ENCODE results near the gene PXDN.
"Not testable (repeated sequence)": the region's sequence is repeated elsewhere in the genome, so short reads cannot be mapped to it uniquely, and the experiment has no call there.

PXDN gene

DNA sequence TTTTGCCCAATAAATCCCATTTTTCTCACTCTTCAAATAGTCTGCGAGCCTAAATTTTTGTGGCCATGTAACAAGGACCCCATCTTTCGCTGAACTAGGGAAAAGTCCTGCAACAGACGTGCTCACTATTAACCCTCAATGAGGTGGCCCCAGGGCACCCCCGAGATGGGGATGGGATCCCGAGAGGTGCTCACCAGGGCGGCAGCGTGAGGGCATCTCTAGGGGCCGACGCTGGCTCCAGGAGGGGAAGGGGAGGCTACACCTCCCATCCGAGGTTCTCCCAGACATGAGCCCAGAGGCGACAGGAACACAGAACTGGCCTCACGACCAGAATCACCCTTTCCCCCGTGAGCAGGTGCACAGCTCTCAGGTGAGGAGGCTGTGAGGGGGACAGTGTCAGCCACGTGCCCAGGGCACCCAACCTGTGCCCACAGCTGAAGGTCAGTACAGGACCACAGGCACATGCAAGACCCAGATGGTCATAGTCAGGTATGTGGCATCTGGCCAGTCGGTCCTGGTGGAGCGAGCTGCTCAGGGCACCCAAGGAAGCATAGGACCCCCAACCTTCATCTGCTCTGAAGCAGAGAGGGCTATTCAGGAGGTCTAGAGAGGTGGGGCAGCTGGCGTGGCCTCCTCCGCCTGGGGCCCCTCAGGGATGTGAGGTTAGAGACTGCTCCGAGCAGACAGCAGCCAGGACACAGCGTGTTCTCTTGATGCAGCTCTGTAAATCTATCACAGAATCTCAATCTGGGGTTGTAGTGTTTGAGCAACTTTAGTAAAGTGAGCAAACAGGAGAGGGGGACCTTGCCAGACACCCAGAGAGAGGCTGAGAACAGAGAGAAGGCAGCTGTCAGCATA lies 62.8 kb downstream of the PXDN start:
- no peak for DNase-seq (ENCODE audit: low read depth)

DNA sequence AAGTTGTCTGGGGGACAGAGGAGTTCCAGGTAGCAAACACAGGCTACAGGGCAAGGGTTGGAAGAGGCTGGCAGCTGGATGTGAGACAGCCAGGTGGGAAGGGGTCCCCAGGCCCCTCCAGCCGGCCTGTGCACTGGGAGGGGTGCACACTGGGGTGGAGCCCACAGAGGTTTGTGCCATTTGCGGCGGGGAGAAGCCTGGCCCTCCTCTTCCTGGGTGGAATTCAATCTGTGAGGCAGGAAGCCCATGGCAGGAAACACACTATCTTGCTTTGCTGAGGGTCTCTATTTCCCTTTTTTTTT lies 63.3 kb downstream of the PXDN start:
- no peak for DNase-seq (ENCODE audit: low read depth)

DNA sequence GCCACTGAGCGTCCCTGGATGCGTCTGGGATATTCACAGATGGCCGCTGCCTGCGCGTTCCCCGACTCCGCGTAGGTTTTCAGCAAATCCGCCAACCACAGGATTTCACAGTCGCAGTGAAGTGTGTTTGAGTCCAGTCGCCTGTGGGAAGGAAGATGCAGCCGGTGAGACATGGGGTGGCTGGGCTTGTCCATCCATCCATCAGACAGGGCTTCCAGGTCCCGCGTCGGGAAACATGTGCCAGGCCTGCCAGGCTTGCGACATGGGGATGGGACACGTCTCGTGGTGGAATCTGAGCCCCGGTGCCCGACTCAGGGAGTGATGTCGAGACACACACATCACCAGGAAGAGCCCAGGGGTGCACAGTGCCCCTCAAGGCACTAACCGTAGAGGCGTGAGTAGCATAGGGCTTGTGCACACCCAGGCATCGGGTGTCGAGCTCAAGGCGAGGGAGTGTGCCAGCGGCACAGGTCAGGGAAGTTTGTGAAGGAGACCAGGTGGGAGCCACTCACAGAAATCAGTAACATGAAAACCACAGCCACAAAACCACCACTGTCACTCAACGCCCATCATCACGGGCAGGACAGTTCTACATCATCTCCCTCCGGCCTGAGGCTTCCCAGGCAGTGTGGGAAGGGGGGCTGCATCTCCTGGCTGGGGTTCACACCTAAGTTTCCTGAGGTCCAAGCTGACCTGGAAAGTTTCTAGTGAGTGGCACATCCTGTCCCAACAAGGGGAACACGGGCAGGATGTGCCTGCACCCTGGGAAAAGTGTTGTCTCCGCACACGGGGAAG lies 63.9 kb downstream of the PXDN start:
- DNase-seq (ENCODE audit: low read depth): no peak

DNA sequence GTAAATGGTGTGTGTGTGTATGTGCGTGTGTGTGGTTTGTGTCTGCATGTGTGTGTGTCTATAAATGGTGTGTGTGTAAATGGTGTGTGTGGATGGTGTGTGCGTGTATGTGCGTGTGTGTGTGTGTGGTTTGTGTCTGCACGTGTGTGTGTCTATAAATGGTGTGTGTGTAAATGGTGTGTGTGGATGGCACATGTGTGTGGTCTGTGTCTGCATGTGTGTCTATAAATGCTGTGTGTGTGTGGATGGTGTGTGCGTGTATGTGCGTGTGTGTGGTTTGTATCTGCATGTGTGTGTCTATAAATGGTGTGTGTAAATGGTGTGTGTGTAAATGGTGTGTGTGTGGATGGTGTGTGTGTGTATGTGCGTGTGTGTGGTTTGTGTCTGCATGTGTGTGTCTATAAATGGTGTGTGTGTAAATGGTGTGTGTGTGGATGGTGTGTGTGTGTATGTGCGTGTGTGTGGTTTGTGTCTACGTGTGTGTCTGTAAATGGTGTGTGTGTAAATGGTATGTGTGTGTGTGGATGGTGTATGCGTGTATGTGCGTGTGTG lies 64.8 kb downstream of the PXDN start:
- DNase-seq (ENCODE audit: low read depth): not testable (repeated sequence)

DNA sequence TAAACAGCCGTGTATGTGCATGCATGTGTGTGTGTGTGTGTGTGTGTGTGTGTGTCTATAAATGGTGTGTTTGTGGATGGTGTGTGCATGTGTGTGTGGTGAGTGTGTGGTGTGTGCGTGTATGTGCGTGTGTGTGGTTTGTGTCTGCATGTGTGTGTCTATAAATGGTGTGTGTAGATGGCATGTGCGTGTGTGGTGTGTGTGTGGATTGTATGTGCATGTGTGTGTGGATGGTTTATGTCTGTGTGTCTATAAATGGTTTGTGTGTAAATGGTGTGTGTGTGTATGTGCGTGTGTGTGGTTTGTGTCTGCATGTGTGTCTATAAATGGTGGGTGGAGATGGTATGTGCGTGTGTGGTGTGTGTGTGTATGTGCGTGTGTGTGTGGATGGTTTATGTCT lies 65.2 kb downstream of the PXDN start:
- DNase-seq (ENCODE audit: low read depth): not testable (repeated sequence)

DNA sequence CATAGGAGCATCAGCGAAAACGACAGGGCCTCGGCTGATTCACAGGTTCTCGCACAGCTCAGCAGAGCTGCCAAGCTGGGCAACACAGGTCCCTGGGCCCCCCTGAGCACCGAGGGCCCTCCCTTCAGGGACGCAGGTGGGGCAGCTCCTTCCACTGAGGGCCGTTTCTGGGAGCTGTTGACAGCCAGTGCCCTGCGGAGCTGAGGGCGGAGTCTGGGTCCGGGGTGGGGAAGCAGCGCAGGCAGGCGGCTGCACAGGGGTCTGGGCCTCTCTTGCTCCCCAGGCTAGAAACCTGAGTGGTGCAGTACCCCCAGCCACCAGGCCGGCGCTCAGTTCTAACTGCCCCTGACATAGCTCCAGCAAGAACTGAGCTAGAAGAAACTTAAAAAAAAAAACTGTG lies 65.7 kb downstream of the PXDN start:
- no peak for DNase-seq (ENCODE audit: low read depth)

DNA sequence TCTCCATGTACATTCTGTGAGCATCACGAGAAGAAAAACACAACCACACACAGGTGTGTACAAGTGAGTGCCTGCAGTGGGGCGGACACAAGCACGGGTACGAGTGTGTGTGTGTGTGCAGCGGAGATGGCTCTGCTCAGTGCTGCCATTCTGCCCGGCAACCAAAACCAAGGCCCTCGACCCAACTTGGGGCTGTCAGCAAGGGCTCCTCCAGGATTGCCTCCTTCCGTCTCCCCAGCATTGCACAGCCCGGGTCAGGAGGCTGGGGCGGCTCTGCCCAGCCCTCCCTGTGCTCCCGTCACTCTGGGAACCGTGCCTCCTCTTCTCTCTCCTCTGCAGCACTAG lies 66.5 kb downstream of the PXDN start:
- DNase-seq (ENCODE audit: low read depth): no peak

DNA sequence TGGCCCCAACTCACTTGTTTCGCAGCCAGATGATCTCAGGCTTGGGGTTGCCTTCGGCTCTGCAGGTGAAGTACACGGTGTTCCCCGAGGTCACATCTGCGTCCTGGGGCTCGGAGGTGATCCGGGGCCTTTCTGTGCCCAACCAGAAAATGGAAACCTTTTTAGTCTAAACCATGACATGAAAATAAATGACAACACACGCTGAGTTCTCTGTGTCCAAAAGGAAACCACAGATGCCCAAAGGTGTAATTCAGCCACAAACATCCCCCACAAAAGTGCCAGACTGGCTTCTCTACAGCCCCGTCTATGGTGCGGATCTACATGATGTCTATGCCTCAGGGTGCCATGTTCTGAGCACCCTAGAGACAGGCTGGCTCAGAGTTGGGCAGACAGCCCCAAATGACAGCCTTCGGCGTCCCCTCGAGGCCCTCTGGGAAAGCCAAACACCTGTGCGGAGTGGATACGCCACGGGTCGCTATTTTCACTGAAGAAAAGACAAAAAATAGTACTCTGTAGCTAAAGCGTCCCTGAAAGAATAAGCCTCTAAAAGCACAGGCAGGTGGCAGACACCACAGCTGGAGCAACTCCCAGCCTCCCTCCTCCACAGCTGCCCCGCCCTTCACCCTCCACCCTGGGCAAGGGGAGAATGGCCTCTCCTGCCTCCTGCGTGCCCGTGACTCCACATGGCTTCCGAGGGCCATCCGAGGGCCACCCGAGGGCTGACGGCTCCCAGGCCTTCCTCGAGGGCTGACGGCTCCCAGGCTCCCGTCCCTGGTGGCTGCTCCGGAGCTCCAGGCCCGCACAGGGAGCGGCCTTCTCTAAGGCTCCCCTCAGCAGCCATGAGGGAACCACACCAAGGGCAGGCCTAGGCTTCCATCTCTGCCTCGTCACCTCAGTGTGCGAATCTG lies 67.1 kb downstream of the PXDN start:
- no peak for DNase-seq (ENCODE audit: low read depth)

DNA sequence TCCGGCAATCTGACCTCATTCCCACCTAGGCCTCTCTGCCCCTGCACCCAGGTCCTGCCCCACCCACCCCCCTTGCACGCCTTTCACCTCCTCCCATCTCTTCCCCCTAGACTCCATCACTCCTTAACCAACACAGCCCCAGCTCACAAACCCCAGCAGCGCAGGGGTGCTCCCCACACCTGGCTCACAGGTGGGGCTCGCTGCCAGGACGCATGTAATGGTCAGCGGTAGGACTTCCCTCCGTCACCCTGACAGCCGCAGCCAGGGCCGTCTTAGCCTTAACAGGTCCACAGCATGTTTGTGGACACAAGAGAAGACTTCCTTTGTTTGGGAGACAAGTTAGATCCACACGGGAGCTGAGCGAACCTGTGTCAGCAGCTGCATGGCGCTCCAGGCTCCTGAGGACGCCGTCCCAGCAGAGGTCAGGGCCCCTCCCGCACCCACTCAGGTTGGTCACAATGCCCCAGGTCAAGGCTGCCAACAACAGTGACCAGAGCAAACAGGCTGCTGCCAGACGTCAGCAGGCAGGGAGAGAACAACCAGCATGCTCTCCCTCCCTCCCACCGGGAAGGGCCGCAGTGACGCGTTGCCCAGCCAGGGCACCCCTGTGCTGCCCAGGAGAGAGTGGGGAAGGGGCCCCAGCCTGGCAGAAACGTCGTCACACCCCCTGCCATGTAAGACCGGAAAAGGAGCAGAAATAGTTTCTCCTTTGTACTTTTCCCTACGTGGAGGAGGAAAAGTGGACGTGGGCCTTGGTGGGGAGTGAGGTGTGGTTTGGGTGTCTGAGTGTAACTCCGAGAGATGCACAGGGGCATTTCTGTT lies 68.0 kb downstream of the PXDN start:
- DNase-seq (ENCODE audit: low read depth): no peak

DNA sequence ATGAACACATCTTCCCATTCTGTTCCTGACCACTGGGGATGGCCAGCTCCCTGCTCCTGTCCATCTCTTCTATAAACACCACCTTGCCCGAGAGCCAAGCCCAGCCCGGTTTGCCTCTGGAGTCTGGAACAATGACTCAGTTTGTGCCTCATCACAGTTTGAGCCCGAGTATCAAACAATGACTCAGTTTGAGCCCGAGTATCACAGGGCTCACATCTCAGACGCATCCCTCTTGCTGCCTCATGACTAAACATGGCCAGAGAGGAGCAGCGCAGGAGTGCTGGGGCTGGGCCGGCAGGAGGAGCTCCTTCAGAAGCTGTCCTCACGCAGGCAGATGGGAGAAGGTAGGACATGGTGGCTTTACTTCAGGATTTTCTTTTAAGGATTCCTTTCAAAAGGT lies 68.7 kb downstream of the PXDN start:
- DNase-seq (ENCODE audit: low read depth): peak; percentile 89

DNA sequence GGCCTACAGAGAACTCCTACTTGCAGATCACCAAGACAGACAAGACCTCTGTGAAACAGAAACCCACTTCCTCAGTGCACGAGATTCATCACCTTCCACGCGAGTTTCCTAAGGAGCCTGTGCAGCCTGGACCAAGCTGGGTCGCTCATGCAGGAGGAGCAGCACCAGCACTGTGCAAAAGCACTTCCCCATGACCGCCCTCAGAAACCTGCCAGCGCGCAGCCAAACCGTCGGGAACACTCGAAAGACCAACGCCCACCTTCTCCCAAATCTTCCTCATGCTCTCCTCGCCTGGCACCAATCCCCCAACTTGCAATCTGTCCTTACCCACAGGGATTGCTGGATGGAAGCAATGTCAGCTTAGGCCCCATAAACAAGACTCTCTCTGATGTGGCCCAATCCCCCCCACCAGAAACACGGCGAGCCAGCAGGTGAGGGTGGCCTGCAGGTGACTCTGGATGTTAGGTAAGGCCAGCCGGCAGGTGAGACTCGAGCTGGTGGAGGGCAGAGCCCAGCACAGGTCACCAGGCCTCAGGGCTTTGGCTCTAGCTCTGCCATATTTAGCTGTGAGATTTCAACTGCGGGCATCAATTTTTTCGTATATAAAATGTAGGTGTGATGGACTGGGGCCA lies 69.4 kb downstream of the PXDN start:
- no peak for DNase-seq (ENCODE audit: low read depth)

DNA sequence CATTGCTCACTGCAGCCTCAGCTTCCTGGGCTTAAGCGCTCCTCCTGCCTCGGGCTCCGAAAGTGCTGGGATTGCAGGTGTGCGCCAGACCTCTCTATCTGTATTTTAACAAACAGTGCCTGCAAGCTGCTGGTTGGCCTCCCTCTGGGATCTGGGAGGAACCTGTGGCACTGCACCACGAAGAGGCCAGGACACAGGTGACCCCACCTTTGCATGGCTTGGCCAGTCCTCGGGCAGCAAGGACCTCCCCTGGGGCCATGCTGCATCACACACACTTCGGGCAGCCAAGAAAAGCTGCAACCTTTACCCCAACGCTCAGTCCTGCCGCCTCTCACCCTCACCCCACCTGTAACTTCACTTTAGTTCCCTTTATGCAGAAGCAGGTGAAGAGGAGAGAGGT lies 70.0 kb downstream of the PXDN start:
- no peak for DNase-seq (ENCODE audit: low read depth)

DNA sequence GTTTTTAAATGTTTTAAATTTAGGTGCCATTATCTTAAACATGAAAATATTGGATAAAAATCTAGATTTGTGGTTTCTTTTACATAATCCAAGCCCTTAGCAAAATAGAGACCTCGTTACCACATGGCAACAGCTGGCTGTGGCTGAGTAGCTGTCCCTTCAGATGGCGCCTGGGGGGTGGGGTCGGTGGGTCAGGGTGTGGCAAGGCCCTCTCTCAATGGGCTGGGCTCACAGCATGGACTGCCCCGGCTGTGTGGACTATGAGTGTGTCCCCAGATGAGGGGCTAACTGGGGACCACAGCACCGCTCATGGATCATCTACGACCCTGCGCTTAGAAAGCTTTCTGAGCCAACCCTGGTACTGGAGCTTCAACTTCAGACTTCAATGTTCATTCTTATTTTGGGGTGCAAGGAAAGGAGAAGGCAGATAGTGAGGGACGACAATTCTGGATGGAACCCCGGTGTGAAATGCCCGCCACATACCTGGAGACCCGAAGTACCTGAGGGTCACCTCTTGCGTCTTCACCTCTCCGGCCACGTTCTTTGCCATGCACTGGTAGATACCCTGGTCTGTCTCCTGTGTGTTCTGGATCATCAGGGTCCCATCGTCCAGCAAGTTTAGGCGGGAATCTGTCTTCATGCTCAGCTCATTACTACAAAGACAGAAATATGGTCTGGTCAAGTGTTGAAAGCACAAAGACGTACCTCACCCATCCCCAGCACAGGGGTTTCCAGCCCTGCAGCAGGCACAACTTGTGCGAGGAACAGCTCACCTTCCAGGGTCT lies 71.0 kb downstream of the PXDN start:
- no peak for DNase-seq (ENCODE audit: low read depth)

DNA sequence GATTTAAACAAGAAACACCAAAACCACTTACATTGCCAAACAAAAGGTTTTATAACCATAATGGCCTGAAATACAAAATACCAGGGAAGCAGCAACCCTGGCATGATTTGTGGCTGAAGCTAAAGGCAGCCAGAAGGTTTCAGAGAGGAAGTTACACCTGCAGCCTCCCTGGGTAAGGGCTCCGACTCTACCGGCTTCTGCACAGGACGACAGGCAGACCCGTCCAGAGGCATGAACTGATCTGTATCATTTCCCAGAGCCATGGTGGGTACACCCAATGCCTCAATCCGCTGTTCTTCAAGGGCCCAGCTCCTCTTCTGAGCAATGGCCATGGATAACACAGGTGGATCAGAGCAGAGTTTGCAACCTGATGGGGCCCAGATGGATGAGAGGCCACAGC lies 71.6 kb downstream of the PXDN start:
- DNase-seq (ENCODE audit: low read depth): no peak

DNA sequence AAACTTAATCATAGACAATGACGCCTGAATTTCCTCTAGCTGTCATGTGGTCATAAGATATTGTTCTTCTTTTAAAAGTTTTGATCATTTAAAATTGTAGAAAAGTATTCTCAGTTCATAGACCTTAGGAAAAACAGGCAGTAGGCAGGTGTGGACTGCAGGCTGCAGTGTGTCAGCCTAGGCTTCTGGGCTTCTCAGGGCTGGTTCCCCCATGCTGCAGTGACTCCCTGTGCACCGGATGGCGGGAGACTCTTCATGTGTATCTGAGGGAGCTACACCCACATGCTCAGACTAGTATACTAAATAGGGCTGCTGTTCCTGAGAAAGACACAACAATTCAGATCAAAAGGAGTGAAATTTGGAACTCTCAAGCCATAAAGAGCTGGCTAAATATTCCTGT lies 72.4 kb downstream of the PXDN start:
- no peak for DNase-seq (ENCODE audit: low read depth)

DNA sequence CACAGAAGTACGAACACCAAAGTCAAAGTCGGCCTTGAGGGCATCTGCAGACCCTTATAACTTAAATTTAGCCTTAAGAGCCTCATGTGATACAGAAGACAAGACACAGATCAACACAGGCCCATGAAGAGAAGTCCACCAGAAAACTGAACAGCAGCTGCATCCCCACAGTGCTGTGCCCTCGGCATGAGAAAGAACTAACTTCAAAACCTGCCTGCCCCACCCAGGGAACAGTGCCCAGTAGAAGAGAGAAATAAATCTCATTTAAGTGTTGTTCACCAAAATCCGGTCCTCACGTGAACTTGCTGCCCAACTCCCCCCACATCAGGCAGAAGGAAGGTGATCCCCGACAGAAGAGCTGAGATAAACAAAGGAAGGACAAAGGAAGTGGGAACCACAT lies 73.7 kb downstream of the PXDN start:
- no peak for DNase-seq (ENCODE audit: low read depth)

DNA sequence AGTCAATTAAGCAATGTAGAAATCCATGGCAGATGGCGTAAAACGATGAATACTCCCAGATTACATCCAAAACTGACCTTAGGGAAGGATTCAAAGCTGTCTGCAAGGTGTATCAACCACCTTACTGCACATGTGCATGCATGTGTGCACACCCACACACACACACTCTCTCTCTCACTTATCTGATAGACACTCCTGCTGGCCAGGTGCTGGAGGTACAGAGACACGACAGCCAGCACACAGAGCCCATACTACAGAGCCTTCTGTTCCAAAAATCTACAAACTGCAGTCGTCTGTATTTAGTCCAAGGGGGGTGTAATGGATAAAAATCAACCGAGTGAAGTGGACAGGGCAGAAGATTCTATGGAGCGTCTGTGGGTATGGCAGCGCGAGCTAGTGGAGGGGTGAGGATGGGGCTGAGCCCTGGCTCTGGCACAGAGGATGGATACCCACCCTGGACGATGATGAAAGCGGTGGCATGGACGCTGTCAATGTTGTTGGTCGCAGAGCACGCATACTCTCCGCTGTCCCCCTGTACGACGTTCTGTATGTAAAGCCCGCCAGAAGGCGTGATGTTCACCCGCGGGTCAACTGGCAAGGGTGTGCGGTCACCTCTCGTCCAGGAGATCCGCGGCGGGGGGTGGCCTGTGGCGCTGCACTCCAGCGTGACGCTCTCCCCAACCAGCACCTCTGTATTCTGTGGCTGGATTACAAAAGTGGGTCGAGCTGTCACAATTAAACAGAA lies 78.4 kb downstream of the PXDN start:
- DNase-seq (ENCODE audit: low read depth): no peak

DNA sequence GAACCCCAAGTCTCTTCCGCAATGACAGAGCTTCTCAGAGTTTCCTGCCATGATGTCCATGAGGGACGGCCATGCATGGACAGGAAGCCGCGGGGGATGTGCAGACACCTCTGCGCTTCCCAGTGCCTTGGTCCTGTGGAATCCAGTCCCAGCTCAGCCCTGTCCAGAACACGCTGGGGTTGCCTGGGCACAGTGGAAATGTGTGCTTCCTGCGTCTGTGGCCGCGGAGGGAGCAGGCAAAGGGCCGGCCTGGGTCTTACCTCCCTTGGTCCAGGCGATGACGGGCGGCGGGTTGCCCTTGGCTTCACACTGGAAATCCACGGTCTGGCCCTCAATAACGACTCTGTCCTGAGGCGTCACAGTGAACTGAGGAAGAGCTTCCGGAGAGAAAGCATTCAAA lies 79.6 kb downstream of the PXDN start:
- DNase-seq (ENCODE audit: low read depth): no peak

DNA sequence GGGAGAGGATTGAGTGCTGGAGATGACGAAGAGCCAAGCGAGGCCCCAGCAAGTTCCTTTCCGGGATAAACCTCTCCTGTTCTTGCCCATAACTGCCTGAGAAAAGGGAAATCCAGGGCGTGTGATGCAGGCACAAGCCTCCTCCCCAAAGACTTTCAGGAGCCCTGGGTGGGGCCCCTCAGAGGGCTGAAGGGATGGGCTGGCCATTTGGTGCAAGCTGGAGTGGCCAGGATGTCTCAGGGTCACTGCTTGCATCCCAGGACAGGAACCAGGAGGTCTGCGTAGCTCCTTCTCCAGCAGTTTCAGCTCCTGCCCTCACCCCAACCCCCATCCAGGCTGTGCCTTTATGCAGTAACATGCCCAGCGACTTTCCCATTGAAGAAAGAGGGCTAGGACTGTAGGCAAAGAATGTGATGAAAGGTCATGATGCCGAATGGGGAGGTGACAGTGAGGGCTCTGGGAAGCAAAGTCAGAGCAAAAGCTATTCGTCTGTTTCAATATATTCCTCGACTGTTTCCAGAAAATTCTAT lies 80.2 kb downstream of the PXDN start:
- DNase-seq (ENCODE audit: low read depth): no peak

All from stromal cell of bone marrow (primary cell).